Fibroblast of villous mesenchyme (primary cell): ENCODE results near the gene RALGAPA1. TPM values are rescaled to one million over a fixed set of nuclear protein-coding genes. Genes with fewer than 3 reads are reported as not detected.
A peak's percentile ranks its signal among the peaks of the same experiment; 100 is the strongest.

Experiments
- DNase-seq: peaks from one replicate; pipeline ENCODE4 v3.0.0-alpha.2; 2010; ENCODE audit warnings: low read depth
- H3K4me3 ChIP-seq: 2 replicates; pipeline ENCODE4 v1.5.1; 2011; ENCODE audit warnings: low read depth, mild to moderate bottlenecking, low read length
- CTCF ChIP-seq: IDR thresholded peaks from 2 replicates; pipeline ENCODE4 v1.5.1; 2012; ENCODE audit warnings: low read depth, mild to moderate bottlenecking, low read length; ENCODE audit not compliant: insufficient read depth
- total RNA-seq: library from RNA; depleted of rRNA; stranded (reverse); fragments of >200 nt; gene quantifications from 2 replicates; pipeline ENCODE4 v1.2.3, GENCODE V29; 2012

RALGAPA1 gene
- total RNA-seq, 1 donor: 57.9 TPM

DNA sequence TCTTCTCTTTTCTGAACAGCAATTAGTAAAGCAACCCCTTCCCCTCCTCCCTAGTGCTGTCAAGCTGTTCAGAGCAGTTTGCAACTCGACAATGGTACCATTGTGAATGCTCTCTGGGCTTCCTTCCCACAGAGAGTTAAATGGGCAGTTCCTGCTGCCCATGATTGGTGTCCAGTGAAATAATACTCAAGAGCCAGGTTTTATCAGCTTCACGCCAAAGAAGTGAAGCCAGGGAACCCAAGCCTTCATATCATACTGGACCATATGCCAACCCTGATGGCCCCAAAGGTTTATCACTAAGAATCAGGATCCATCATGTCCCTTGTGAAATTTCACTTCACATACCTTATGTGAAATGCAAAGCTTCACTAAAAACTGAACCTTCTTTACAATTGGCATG lies 250.4 kb downstream of the RALGAPA1 start:
- TF ChIP-seq CTCF: no peak
- DNase-seq: no peak
- no peak overlapping the region for H3K4me3 ChIP-seq

GRCh38 chr14:35557221-35557747 lies 251.8 kb downstream of the RALGAPA1 start:
- no peak overlapping the region for H3K4me3 ChIP-seq
- no peak for TF ChIP-seq CTCF
- no peak for DNase-seq

- no peak for TF ChIP-seq CTCF
- no peak overlapping the region for H3K4me3 ChIP-seq
- DNase-seq: no peak
These were observed 252.5 kb downstream of the RALGAPA1 start for GRCh38 chr14:35556548-35556947.

DNA sequence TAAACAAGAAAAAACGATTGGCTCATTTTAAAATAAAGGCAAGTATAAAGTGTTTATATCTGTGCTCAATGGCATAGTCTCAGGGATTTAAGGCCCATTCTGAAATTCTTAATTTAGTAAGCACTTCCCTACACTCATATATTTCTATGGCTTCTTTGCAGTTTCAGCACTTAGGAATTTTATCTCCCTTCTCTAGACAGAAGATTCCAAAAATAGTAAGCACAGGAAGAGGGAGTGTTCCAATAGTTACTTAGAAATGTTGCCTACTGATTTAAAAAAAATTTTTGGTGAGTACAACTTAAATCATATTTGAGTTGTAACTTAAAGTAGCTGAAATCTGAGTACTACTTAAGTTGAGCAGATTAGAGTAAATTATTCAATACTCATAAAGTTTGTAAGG lies 255.3 kb downstream of the RALGAPA1 start:
- H3K4me3 ChIP-seq: no peak overlapping the region
- peak; percentile 17 for DNase-seq
- TF ChIP-seq CTCF: no peak

GRCh38 chr14:35551081-35551480 lies 258.0 kb downstream of the RALGAPA1 start:
- no peak for TF ChIP-seq CTCF
- H3K4me3 ChIP-seq: no peak overlapping the region
- DNase-seq: no peak

DNA sequence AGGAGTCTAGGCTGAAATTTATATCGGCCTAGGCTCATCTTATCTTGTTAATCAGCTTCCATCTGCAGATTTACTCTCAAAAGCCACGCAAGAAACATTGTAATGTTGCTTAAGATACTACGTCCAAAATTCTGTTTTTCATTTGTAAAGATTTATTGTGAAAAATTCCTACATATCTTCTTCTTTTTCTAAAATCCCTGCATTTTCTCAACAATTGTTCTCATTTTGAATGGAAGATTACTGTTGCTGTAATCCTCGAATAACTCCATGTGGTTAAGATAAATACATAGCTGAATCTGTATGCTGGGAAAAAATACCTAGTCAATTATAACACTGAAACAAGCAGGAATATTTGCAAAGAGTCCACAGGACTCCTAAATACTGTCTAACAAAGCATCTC lies 259.5 kb downstream of the RALGAPA1 start:
- no peak overlapping the region for H3K4me3 ChIP-seq
- TF ChIP-seq CTCF: no peak

DNA sequence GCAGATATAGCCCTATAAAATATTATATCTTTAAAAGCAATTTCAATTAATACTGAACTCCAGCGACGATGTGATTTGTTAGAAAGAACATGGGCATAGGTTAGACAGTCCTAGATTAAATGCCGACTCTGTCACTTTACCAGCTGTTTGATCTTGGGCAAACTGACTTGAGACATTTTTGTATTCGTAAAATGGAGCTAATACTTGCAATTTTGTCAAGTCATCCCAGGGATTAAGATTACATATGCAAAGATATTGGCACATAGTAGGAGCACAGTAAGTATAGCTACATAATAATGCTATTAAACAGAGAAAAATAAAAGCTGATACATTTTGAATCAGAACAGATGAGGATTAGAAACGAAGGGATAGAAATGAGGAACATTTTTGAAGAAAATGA lies 266.1 kb downstream of the RALGAPA1 start:
- no peak overlapping the region for H3K4me3 ChIP-seq
- DNase-seq: no peak
- no peak for TF ChIP-seq CTCF

More for the DNA sequence above, 259.5 kb downstream of the RALGAPA1 start:
- DNase-seq: no peak
